Measurements from ENCODE around the gene FCHO1.

FCHO1 gene

DNA sequence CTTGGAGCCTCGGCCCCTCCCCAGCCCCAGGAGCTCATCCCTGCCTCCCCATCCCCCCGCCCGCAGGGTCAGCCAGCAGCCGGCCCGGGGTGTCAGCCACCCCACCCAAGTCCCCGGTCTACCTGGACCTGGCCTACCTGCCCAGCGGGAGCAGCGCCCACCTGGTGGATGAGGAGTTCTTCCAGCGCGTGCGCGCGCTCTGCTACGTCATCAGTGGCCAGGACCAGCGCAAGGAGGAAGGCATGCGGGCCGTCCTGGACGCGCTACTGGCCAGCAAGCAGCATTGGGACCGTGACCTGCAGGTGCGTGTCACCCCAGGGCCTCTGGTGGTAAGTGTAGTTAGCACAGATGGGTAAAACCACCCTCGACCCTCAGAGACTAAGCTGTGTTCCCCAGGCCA lies 18.1 kb upstream of the FCHO1 start:
- no peak for DNase-seq (ENCODE audit: low read depth)

DNA sequence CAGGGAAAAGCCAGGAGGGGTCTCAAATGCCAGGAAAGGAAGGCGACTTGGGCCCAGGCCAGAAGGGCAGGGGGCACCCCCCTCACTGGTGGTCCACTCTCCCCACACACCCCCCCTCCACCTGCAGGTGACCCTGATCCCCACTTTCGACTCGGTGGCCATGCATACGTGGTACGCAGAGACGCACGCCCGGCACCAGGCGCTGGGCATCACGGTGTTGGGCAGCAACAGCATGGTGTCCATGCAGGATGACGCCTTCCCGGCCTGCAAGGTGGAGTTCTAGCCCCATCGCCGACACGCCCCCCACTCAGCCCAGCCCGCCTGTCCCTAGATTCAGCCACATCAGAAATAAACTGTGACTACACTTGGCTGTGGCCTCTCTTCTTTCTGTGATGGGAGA lies 17.1 kb upstream of the FCHO1 start:
- DNase-seq (ENCODE audit: low read depth) = no peak

DNA sequence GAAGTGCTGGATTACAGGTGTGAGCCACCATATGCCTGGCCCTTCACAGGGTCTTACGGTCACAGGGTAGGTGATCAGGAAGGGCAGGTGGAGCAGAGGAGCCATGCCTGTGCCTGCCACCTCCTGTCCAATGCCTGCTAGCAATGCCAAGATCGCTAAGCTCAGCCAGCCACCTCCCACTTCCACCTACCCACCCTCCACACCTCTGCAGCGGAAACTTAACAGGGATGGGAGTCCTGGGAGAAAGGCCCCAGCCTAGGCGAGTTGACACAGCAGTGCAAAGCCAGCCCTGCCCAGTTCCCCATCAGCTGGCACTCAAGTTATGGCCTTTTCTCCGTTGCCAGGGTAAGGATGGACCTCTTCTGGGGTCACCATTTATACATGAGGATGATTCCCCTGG lies 15.9 kb upstream of the FCHO1 start:
- DNase-seq (ENCODE audit: low read depth) = no peak

DNA sequence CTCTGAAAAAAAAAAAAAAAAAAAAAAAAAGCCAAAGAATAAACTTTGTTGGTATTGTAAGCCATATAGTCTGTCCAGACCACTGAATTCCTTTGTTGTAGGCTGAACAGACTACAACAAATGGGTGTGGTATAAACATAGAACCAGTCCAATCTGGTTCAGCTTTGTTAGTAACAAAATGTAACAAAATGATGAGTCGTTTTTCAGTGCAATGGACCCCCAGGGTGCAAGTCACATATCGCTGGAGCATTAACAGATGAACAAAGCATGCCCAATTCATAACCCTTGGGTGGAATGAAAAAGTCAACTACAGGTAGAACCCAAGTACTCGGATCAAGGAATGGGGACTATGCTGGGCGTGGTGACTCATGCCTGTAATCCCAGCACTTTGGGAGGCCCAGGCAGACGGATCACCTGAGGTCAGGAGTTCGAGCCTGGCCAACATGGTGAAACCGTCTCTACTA lies 13.6 kb upstream of the FCHO1 start:
- peak; percentile 53 for DNase-seq (ENCODE audit: low read depth)

DNA sequence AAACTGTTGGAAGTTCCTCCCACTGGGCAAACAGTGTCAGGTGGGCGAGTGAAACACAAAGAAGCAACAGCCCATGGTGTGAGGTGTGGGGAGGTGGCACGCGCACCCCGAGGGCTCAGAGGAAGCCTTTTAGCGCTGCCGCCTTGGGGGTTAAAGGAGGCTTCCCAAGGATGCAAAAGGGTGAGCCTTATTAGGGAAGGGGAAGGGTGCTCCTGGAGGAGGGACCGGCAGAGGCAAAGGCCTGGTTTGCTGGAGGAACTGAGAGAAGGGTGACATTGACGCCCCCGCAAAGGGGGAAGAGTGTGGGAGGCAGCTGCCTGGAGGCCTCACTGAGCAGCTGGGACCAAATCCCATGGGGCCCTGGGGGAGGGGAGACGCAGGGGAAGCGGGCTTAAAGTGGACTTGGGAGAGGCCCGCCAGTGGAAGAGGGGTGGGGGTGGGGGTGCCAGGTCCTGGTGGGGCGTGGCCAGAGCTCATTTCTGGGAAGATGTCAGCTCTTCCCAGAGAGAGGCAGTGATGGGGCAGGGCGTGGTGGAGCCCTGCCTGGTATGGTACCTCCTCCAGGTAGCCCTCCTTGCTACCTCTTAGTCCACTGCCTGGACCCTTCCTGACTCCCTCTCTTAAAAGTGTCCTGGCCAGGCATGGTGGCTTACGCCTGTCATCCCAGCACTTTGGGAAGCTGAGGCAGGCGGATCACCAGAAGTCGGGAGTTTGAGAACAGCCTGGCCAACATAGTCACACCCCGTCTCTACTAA lies 12.0 kb upstream of the FCHO1 start:
- DNase-seq (ENCODE audit: low read depth) = no peak

DNA sequence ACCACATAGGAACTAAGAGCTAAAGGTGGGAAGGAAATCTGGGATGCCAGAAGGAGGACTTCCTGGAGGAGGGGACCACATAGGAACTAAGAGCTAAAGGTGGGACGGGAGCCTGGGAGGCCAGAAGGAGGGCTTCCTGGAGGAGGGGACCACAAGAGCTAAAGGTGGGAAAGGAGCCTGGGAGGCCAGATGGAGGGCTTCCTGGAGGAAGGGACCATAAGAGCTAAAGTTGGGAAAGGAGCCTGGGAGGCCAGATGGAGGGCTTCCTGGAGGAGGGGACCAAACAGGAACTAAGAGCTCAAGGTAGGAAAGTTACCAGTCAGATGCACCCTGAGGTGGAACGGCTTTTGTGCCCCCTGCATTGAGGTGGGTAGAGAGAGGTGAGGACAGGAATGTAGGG lies 9.8 kb upstream of the FCHO1 start:
- DNase-seq (ENCODE audit: low read depth) = no peak

DNA sequence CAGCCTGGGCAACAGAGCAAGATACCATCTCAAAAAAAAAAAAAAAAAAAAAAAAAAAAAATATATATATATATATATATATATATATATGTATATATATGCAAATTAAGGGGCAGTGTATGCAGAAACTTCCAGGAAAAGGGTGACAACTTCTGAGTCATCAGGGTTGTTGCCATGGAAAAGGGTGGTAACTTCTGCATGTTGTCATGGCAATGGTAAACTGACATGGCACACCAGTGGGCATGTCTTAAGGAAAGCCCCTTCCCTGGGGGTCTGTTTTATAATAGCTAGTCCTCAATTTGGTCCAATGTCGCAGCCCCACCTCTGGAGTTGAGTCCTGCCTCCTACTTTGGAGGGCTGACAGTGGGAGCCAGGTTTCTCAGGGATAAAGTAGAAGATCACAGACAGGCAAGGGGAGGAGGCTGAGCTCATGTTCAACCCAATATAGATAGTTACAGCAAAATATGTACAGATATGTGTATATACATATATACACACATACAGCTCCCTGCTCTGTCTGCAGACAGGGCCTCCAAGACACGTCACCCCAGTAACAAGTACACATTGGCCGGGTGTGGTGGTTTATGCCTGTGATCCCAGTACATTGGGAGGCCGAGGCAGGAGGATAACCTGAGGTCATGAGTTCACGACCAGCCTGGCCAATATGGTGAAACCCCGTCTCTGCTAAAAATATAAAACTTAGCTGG lies 7.2 kb upstream of the FCHO1 start:
- DNase-seq (ENCODE audit: low read depth) = peak; percentile 67

DNA sequence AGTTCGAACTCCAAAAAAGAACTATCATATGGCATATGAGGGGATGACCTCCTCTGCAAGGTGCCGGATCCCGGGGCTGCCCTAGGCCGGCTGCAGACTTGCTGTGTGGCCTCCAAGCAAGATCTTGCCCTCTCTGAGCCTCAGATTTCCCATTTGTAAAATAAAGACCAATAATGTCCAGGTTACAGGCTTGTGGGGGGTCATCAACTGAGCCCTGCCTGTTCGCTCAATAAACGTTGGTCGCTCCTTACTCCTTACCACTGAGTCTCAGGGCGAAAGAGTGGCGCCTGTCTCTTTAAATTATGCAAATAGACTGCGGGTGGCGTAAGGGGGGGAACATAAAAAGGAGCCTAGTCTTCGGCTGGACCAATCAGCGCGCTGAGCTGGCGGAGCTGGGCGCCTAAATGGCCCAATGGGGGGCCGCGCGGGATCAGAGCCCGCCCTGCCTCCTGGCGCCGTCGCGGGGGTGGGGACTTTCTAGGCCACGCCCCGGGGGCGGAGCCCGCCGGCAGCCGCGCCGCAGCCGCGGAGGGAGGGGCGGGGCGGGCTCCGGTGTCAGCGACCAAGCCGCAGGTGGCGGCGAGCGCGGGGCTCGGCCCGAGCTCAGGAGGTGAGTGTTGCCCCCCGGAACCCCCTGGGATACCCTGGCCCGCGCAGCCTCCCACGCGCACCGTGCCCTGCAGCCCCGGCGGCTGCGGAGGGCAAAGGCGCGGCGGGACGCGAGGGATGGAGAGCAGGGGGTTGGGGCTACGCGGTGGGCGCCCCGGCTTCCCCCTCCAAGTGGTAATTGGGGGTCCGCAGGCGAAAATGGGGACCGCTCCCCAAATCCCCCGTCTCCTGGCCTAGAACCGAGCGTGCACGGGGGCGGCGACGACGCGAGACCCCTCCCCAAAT lies 3.8 kb upstream of the FCHO1 start:
- peak; percentile 95 for DNase-seq (ENCODE audit: low read depth)

DNA sequence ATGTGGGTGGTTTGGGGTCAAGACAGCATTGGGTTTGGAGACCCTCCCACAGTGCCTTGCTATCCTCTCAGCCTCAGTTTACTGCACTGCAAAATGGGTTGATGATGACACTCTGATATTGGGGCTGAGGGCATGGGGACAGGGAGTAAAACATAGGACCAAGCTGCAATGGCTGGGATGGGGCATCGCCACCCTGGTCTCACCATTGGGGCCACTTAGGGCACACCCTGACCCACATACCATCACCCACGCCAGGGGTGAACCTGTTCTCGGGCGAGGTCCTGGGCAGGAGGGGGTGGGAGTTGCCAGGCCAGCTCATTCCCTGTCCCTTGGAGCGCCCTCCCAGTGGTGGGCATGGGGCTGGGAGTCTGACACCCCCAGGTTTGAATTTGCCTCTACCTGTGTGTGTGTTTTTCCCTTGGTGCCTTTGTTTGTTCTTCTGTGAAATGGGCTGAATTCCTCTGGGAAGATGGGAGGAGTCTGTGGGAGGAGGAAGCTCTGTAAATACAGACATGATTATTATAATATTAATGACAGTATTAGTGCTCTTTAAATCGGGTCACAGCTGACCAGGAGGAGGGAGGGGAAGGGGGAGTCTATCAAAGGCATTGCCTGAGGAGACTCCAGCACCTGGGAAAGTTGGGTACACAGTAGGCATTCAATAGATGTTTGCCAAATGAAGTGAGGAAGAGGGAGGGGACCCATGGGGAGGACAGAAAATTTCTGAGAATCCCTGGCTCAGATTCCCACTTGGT lies 2.2 kb upstream of the FCHO1 start:
- no peak for DNase-seq (ENCODE audit: low read depth)

DNA sequence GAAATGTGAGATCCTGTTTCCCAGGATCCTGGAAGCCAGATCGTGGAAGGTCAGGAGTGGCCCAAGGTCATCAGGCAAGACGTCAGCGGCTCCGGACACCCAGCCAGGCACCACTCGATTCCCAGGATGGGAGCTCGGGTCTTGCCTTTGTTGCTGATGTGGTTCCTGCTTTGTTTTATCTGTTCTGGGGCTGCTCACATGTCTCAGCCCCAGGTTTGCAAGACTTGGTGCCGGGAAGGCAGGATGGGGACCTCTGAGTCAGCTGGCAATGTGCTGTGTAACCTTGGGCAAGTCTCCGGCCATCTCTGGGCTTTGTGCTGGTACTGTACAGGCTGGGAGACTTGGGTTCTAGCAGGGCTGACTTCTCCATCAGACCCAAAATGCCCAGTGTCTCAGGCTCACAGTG lies 1.4 kb upstream of the FCHO1 start:
- DNase-seq (ENCODE audit: low read depth) = no peak

DNA sequence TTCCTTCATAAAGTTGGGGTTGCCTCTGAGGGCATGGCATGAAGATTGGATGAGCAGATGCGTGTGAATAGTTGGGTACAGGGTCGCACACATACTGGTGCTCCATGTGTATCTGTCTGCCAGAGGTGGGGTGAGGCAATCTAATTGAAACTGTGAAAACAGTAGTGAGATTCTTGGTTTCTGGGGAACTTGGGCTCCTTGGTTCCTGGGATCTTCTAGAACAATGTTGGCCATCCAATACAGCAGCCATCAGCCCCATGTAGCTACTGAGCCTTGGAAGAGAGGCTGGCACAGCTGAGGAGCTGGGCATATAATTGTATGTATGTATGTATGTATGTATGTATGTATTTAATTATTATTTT lies 616 bp downstream of the FCHO1 start:
- DNase-seq (ENCODE audit: low read depth) = no peak

DNA sequence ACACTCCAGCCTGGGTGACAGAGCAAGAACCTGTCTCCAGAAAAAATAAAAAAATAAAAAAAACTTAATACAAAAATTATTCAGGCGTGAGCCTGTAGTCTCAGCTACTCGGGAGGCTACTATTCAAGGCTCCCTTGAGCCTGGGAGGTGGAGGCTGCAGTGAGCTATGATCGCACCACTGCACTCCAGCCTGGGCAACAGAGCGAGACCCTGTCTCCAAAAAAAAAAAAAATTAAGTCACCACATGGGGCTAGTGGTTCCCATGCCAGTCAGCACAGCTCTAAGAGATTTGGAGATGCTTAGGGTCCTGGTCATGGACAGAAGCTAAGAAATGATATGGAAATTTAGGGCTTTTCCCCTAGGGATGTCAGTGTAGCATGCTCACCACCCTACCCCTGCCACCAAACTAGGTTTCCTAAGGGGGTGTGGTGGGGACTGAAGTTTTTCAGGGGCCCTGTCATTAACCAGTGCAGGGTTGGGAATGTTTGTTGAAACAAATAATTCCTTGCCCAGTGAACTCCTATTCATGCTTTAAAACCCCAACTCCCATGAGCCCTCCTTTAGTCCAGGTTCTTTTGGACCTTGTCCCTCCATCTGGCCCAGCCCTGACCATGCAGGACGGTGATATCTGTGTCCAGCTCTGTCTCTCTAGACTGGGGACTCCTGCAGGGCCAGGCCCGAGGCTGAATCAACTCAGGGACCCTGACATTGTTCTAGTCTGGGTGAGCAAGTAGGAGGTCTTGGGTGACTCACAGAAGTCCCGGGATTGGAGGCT lies 1.8 kb downstream of the FCHO1 start:
- no peak for DNase-seq (ENCODE audit: low read depth)

DNA sequence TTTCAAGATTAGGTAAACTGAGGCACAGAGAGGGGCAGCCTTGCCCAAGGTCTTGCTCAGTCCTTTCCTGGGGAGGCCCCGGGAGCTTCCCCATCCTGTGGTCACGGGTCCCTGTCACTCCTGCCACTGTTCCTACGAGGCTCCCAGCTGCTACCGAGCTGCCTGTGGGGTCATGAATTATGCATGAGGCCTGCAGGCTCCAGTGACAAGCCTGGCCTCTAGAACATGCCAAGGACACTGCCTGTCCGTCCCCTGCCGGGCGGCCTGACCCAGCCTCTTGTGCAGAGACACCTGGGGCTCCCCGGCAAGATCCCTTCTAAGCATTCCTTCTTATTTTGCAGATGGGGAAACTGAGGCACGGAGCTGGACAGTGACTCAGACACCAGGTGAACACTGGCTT lies 2.7 kb downstream of the FCHO1 start:
- DNase-seq (ENCODE audit: low read depth) = no peak

DNA sequence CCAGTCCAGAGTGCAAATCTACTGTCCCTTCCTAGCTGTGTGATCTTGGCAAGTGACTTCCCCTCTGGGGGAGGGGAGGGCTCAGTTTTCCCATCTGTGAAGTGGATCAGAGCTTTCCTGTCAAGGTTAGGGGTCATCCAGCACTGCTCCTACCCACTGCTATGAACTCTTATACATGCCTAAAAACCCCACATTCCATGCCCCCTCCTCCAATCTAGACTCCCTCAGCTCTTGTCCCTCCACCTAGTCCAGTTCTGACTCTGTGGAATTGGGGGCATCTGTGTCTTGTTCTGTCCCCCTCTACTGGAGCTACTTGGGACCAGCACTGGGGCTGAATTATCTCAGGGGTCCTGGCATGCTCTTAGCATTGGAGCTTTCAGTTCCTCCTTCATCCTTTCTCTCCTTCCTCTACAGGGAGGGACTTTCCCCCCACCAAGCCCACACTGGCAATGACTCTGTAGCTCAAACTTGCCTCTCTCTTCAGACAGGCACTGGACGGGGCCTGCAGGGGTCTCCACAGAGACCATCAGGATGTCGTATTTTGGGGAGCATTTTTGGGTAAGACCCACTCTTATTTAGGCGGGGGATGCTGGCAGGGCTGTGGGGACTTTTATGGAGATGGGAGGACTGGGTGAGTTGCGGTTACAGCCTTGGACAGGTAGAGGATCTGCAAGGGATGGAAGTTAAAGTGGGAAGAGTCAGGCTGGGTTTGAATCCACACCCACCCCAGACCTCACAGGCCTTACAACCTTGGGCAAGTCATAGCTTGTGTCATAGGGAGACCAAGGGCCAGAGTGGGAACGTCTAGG lies 3.6 kb downstream of the FCHO1 start:
- no peak for DNase-seq (ENCODE audit: low read depth)

DNA sequence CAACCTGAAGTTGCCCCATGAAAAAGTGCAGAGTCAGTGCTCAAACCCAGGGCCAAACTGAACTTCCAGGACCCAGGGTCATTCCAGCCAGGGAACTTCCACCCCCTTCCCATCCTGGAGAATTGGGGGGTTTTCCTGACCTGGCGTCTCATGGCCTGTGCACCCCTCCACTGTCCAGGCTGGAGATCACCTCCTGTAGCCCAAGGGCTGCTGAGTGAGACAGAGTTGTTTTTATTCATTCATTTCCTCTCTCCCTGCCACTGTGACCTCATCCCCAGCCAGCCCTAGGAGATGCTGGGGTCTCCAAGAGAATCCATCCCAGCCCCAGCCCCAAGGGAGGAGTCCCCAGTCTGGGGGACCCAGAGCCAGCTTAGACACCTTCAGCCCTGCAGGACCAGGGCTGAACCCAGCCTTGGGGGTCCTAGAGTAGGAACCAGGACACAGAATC lies 4.2 kb downstream of the FCHO1 start:
- DNase-seq (ENCODE audit: low read depth) = no peak

DNA sequence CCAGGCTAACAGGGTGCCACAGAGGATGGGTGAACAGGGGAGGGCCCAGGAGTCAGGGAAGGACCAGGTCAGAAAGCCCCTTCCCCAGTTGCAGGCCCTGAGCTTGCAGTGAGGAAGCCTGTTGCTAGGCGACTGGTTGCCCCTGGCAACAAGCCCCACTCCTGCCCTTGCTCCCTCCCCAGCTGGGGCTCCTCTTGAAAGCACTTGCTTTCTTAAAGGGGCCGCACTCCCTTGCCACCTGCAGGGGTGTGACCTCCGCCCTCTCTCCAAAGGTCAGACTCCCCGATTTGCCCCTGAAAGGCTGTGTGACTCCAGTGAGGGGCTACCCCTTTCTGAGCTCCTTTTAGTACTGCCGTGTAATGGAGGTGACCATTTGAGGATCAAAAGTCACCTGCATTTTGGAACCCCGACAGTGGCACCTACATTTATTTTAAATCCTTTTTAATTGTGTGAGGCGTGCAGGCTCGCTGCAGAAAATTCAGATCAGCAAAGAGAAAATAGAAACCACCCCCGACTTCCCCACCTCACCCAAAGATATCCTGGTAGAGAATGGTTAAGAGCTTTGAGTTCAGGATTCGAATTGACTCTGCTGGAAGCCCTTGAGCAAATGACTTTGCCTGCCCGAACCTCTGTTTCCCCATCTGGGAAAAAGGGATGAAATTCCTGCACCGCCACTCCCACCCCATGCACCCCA lies 4.8 kb downstream of the FCHO1 start:
- peak; percentile 49 for DNase-seq (ENCODE audit: low read depth)

DNA sequence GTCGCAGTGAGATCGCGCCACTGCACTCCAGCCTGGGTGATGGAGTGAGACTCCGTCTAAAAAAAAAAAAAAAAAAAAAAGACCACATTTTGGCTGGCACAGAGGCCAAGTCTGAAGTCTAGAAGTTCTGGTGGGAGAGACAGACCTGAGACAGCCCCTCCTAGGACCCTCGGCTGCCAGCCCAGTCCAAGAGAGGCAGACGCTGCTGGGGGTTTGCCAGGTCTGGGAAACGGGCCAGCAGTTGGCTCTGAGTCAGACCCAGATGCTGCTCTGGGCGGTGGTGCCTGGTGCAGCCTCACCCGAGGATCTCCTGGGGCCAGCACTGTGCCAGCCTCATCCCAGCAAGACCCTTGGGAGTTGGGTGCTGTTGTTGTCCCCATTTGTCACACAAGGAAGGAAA lies 5.8 kb downstream of the FCHO1 start:
- DNase-seq (ENCODE audit: low read depth) = peak; percentile 62

DNA sequence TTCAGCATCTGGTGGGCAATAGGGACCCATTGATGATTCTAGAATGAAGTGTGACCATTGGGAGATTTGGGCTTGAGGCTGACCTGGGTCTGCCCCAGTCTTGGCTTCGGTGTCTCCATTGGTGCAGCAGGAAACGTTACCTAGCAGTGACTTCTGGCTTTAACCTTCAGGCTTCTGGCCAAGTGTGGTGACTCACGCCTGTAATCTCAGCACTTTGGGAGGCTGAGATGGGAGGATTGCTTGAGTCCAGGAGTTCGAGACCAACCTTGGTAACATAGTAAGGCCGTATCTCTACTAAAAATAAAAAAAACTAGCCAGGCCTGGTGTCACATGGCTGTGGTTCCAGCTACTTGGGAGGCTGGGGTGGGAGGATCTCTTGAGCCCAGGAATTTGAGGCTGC lies 7.2 kb downstream of the FCHO1 start:
- no peak for DNase-seq (ENCODE audit: low read depth)

DNA sequence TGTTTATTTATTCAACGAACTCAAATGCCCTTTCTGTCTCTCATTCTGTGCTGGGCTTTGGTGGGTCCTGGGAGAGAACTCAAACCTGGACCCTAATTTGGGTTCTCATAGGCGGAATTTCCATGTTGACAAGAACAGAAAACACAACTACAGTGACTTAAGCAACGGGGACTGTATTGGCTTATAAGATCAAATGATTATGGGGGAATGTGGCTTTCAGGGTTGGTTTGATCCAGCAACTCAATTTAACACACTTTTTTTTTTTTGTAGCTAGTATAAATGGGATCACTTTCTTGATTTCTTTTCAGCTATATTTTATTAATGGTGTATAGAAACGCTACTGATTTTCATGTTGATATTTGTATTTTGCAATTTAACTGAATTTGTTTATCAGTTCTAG lies 9.9 kb downstream of the FCHO1 start:
- no peak for DNase-seq (ENCODE audit: low read depth)

All from ELR (cell line).